ENCODE results near the gene MEX3A.

The MEX3A gene

GRCh38 chr1:156067262-156067661 is 15.0 kb downstream of the MEX3A start:
- TF ChIP-seq CTCF (IDR thresholded peaks at IDR 0.05) = no peak

GRCh38 chr1:156065871-156066270 is 16.4 kb downstream of the MEX3A start:
- TF ChIP-seq CTCF (IDR thresholded peaks at IDR 0.05) = no peak

- TF ChIP-seq CTCF (IDR thresholded peaks at IDR 0.05) = no peak
These were observed 17.1 kb downstream of the MEX3A start for GRCh38 chr1:156065212-156065611.

GRCh38 chr1:156064615-156065014 is 17.6 kb downstream of the MEX3A start:
- TF ChIP-seq CTCF (IDR thresholded peaks at IDR 0.05) = no peak

- TF ChIP-seq CTCF (IDR thresholded peaks at IDR 0.05) = no peak
These were observed 18.3 kb downstream of the MEX3A start for GRCh38 chr1:156063997-156064285.

GRCh38 chr1:156062189-156062588 is 20.1 kb downstream of the MEX3A start:
- TF ChIP-seq CTCF (IDR thresholded peaks at IDR 0.05) = no peak

GRCh38 chr1:156060937-156061636 is 21.2 kb downstream of the MEX3A start, which contains the start of gene RAB25:
TSS of gene RAB25 (plus strand) at chr1:156061160. CDS start at chr1:156061401, 241 bp downstream.
- no peak for TF ChIP-seq CTCF (IDR thresholded peaks at IDR 0.05)

- no peak for TF ChIP-seq CTCF (IDR thresholded peaks at IDR 0.05)
These were observed 25.9 kb downstream of the MEX3A start for GRCh38 chr1:156056326-156056849.
